Fibroblast of pulmonary artery (primary cell): ENCODE measurements around the gene TAB3.
"Not testable (repeated sequence)": the region's sequence is repeated elsewhere in the genome, so short reads cannot be mapped to it uniquely, and the experiment has no call there.

Source experiments
- DNase-seq: peaks from one replicate; pipeline ENCODE4 v3.0.0-alpha.2; 2010; ENCODE audit warnings: low read depth
- H3K4me3 ChIP-seq: replicated peaks from 2 replicates; pipeline ENCODE4 v1.5.1; 2011; ENCODE audit warnings: low read depth, mild to moderate bottlenecking, control low read depth, low read length, moderate library complexity
- TF ChIP-seq, protein P1 (sequence below): IDR thresholded peaks from 2 replicates; pipeline ENCODE4 v1.5.1; 2011; ENCODE audit warnings: mild to moderate bottlenecking, control low read depth, low read length, inconsistent platforms; ENCODE audit errors: missing control alignments

The TAB3 gene

DNA sequence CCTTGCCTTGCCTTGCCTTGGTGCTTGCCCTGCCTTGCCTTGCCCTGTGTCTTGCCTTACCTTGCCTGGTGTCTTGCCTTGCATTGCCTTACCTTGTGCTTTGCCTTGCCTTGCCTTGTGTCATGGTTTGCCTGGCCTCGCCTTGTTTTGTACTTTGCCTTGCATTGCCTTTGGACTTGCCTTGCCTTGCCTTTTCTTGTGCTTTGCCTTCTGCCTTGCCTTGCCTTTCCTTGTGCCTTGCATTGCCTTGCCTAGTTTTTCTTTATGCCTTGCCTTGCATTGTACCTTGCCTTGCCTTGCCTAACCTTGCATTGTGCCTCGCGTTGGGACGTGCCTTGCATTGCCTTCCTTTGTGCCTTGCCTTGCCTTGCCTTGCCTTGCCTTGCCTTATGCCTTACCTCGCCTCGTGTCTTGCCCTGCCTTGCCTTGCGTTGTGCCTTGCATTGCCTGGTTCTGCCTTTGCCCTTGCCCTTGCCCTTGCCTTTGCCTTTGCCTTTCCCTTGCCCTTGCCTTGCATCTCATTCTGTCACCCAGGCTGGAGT, 82.8 kb downstream of the TAB3 start:
- no peak overlapping the region for H3K4me3 ChIP-seq
- DNase-seq = no peak
- TF ChIP-seq, protein P1, sequence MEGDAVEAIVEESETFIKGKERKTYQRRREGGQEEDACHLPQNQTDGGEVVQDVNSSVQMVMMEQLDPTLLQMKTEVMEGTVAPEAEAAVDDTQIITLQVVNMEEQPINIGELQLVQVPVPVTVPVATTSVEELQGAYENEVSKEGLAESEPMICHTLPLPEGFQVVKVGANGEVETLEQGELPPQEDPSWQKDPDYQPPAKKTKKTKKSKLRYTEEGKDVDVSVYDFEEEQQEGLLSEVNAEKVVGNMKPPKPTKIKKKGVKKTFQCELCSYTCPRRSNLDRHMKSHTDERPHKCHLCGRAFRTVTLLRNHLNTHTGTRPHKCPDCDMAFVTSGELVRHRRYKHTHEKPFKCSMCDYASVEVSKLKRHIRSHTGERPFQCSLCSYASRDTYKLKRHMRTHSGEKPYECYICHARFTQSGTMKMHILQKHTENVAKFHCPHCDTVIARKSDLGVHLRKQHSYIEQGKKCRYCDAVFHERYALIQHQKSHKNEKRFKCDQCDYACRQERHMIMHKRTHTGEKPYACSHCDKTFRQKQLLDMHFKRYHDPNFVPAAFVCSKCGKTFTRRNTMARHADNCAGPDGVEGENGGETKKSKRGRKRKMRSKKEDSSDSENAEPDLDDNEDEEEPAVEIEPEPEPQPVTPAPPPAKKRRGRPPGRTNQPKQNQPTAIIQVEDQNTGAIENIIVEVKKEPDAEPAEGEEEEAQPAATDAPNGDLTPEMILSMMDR = no peak

DNA sequence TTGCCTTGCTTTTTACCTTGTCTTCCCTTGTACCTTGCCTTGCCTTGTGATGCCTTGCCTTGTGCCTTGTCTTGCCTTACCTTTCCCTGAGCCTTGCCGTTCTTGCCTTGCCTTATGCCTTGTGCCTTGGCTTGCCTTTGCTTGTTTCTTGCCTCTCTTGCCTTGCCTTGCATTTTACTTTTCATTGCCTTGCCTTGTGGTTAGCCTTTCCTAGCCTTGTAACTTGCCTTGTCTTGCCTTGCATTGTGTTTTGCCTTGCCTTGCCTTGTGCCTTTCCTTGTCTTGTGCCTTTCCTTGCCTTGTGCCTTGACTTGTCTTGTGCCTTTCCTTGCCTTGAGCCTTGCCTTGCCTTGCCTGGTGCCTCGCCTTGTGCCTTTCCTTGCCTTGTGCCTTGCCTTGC, 84.6 kb downstream of the TAB3 start:
- TF ChIP-seq, protein P1 = no peak

DNA sequence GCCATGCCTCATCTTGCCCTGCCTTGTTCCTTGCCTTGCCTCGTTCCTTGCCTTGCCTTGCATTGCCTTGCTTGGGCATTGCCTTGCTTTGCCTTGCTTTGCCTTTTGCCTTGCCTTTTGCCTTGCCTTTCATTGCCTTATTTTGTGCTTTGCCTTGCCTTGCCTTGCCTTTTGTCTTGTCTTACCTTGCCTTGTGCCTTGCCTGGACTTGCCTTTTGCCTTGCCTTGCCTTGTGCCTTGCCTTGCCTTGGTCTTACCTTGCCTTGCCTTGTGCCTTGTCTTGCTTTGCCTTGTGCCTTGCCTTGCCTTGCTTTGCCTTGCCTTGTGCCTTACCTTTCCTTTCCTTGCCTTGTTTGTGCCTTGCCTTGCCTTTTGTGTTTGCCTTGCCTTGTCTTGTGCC, 88.2 kb downstream of the TAB3 start:
- no peak overlapping the region for H3K4me3 ChIP-seq
- DNase-seq = no peak
- TF ChIP-seq, protein P1 = no peak

More for the DNA sequence above, 84.6 kb downstream of the TAB3 start:
- DNase-seq = no peak
- no peak overlapping the region for H3K4me3 ChIP-seq

DNA sequence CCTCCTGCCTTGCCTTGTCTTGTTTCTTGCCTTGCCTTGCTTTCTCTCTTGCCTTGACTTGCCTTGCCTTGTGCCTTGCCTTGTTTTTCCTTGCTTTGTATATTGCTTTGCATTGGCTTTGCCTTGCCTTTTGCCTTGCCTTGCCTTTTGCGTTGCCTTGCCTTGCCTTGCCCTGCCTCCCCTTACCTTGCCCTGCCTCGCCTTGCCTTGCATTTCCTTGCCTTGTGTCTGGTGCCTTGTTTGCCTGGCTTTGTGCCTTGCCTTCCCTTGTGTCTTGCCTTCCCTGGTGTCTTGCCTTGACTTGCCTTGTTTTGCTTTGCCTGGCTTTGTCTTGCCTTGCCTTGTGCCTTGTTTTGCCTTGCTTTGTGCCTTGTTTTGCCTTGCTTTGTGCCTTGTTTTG, 89.7 kb downstream of the TAB3 start:
- no peak for DNase-seq
- H3K4me3 ChIP-seq = no peak overlapping the region
- TF ChIP-seq, protein P1 = no peak

DNA sequence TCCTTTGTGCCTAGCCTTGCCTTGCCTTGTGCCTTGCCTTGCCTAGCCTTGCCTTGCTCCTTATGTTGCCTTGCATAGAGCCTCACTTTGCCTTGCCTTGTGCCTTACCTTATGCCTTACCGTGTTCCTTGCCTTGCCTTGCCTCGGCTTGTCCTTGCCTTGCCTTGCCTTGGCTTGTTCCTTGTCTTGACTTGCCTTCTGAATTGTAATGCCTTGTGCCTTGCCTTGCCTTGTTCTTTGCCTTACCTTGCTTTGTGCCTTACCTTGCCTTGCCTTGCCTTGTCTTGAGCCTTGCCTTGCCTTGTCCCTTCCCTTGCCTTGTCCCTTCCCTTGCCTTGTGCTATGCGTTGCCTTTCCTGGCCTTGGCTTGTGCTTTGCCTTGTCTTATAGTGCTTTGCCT, 90.2 kb downstream of the TAB3 start:
- TF ChIP-seq, protein P1 = no peak
- DNase-seq = no peak
- no peak overlapping the region for H3K4me3 ChIP-seq

DNA sequence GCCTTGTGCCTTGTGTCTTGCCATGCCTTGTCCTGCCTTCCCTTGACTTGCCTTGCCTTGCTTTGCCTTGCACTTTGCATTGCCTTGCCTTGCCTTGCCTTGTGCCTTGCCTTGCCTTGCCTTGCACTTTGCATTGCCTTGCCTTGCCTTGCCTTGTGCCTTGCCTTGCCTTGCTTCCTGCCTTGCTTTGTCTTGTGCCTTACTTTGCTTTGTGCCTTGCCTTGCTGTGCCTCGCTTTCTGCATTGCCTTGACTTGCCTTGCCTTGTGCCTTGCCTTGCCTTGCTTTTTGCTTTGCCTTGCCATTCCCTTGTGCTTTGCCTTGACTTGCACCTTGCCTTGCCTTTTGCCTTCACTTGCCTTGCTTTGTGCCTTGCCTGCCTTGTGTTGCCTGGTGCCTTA, 91.8 kb downstream of the TAB3 start:
- H3K4me3 ChIP-seq, DNase-seq: not testable (repeated sequence)

DNA sequence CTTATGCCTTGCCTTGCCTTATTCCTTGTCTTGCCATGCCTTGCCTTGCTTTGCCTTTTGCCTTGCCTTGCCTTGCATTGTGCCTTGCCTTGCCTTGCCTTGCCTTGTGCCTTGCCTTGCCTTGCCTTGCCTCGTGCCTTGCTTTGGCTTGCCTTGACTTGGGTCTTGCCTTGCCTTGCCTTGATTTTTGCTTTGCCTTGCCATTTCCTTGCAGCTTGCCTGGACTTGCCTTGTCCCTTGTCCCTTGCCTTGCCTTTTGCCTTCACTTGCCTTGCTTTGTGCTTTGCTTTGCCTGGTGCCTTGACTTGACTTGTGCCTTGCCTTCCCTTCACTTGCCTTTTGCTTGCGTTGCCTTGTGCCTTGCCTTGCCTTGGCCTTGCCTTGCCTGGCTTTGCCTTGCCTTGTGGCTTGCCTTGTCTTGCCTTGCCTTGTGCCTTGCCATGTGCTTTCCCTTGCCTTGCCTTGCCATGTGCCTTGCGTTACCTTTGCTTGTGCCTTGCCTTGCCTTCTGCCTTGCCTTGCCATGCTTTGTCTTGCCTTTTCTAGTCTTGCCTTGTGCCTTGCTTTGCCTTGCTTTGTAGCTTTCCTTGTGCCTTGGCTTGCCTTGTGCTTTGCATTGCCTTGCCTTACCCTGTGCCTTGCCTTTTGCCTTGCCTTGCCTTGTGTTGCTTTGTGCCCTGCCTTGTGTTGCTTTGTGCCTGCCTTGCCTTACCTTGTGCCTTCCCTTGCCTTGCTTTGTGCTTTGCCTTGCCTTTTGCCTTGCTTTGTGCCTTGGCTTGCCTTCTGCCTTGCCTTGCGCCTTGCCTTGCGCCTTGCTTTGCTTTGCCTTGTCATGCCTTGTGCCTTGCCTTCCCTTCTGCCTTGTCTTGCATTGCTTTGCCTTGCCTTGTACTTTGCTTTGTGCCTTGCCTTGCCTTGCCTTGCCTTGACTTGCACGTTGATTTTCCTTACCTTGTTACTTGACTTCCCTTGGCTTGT, 92.8 kb downstream of the TAB3 start:
- H3K4me3 ChIP-seq = no peak overlapping the region
- TF ChIP-seq, protein P1 = no peak
- DNase-seq = no peak
